ENCODE measurements around the gene MINDY2. TPM values are rescaled to one million over a fixed set of nuclear protein-coding genes. Genes with fewer than 3 reads are reported as not detected.
A peak's percentile ranks its signal among the peaks of the same experiment; 100 is the strongest.

The MINDY2 gene
- polyA plus RNA-seq, 1 experiment: 17.5 TPM

GRCh38 chr15:58738046-58738707 is 32.9 kb upstream of the MINDY2 start:
- Histone ChIP-seq H3K27me3 (ENCODE audit: control insufficient read depth, insufficient read depth, low read length) (no peaks in the 10 kb centered on the region), H3K9me3 (ENCODE audit: control insufficient read depth, insufficient read depth, low read length) (no peaks in the 10 kb centered on the region), H3K4me3 (ENCODE audit: low read depth, low read length) (no peak overlapping the region), H3K27ac (ENCODE audit: low read depth, low read length) (no peak overlapping the region)
- ChIA-PET CTCF (interaction anchor here (1.3 kb wide), 1 partner anchor 510 kb away, joined by 3 read pairs; no protein-coding TSS in a partner anchor), POLR2A (no interaction called here)
- no peak for DNase-seq (ENCODE audit: low read depth, low spot score)
- no peak for TF ChIP-seq CTCF (IDR thresholded peaks at IDR 0.05; ENCODE audit: low read depth, low read length)

- no peak overlapping the region for H3K4me3 ChIP-seq (ENCODE audit: low read depth, low read length)
- no peaks in the 10 kb centered on the region for H3K27me3 ChIP-seq (ENCODE audit: control insufficient read depth, insufficient read depth, low read length)
- H3K27ac ChIP-seq (ENCODE audit: low read depth, low read length): no peak overlapping the region
- no peak for TF ChIP-seq CTCF (IDR thresholded peaks at IDR 0.05; ENCODE audit: low read depth, low read length)
- DNase-seq (ENCODE audit: low read depth, low spot score): no peak
- H3K9me3 ChIP-seq (ENCODE audit: control insufficient read depth, insufficient read depth, low read length): no peaks in the 10 kb centered on the region
- POLR2A ChIA-PET: no interaction called here
- CTCF ChIA-PET: no interaction called here
Observed at GRCh38 chr15:58740436-58740835, 30.7 kb upstream of the MINDY2 start.

- Histone ChIP-seq H3K9me3 (ENCODE audit: control insufficient read depth, insufficient read depth, low read length) (no peaks in the 10 kb centered on the region), H3K4me3 (ENCODE audit: low read depth, low read length) (no peak overlapping the region), H3K27me3 (ENCODE audit: control insufficient read depth, insufficient read depth, low read length) (no peaks in the 10 kb centered on the region), H3K27ac (ENCODE audit: low read depth, low read length) (no peak overlapping the region)
- no peak for DNase-seq (ENCODE audit: low read depth, low spot score)
- TF ChIP-seq CTCF (IDR thresholded peaks at IDR 0.05; ENCODE audit: low read depth, low read length): no peak
- ChIA-PET CTCF (interaction anchor here (1.1 to 1.2 kb wide), 2 partner anchors 30 to 513 kb away, joined by 3 to 4 read pairs; partner anchors contain the start of gene MINDY2), POLR2A (interaction anchor here (0.5 kb wide), 1 partner anchor 197 kb away, joined by 3 read pairs; no protein-coding TSS in a partner anchor)
Observed at GRCh38 chr15:58741032-58741431, 30.1 kb upstream of the MINDY2 start.

GRCh38 chr15:58742022-58742813 is 28.9 kb upstream of the MINDY2 start:
- POLR2A ChIA-PET: interaction anchor here (1.0 to 1.1 kb wide), 4 partner anchors 10 to 539 kb away, joined by 3 to 7 read pairs (median 4); partner anchors contain the start of gene MINDY2
- Histone ChIP-seq H3K27me3 (ENCODE audit: control insufficient read depth, insufficient read depth, low read length) (no peaks in the 10 kb centered on the region), H3K4me3 (ENCODE audit: low read depth, low read length) (no peak overlapping the region), H3K9me3 (ENCODE audit: control insufficient read depth, insufficient read depth, low read length) (no peaks in the 10 kb centered on the region), H3K27ac (ENCODE audit: low read depth, low read length) (no peak overlapping the region)
- DNase-seq (ENCODE audit: low read depth, low spot score): peak; percentile 72
- CTCF ChIA-PET: interaction anchor here (0.6 to 1.8 kb wide), 4 partner anchors 28 to 514 kb away, joined by 3 to 6 read pairs (median 4); partner anchors contain the start of gene MINDY2
- TF ChIP-seq CTCF (IDR thresholded peaks at IDR 0.05; ENCODE audit: low read depth, low read length): no peak
